ENCODE data around the gene NINL.

NINL gene

GRCh38 chr20:25460566-25461280 is 124.6 kb downstream of the NINL start:
- DNase-seq: no peak

- DNase-seq: no peak
These were observed 125.3 kb downstream of the NINL start for GRCh38 chr20:25459916-25460535.

- no peak for DNase-seq
These were observed 126.1 kb downstream of the NINL start for GRCh38 chr20:25459111-25459830.

GRCh38 chr20:25457886-25458680 is 127.2 kb downstream of the NINL start:
- DNase-seq: no peak

DNA sequence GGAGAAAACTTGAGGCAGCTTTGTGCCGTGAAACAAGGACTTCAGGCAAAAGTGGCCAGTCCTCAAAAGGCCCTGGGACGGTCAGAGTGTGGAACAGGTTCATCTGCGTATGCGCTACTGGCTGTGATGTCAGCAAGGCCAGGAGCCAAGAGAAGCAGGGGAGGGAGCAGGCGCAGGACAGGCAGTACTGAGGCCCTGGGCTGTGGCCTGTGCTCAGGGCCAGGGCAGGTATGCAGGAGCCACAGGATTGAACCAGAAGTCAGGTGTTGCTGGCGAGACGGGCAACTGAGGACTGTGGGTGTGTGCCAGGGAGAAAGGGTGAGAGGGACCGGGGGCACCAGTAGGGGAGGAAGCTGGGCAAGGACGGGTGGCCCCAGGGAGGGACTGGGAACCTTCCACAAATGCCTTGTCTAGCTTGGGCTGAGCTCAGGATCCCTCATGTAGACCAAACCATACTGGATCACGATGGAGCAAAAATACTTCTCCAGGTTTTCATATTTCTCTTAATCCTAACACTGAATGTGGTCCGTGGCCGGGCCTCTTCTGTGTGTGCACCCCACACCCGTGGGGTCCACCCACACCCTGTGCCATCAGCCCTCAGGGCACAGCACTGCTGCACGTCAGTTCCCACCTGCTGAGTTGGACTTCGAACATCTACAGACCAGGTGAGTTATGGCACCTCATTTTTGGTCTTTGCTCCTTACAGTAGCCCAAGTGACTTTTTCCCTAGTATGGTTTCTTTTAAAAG is 131.0 kb downstream of the NINL start:
- no peak for DNase-seq

DNA sequence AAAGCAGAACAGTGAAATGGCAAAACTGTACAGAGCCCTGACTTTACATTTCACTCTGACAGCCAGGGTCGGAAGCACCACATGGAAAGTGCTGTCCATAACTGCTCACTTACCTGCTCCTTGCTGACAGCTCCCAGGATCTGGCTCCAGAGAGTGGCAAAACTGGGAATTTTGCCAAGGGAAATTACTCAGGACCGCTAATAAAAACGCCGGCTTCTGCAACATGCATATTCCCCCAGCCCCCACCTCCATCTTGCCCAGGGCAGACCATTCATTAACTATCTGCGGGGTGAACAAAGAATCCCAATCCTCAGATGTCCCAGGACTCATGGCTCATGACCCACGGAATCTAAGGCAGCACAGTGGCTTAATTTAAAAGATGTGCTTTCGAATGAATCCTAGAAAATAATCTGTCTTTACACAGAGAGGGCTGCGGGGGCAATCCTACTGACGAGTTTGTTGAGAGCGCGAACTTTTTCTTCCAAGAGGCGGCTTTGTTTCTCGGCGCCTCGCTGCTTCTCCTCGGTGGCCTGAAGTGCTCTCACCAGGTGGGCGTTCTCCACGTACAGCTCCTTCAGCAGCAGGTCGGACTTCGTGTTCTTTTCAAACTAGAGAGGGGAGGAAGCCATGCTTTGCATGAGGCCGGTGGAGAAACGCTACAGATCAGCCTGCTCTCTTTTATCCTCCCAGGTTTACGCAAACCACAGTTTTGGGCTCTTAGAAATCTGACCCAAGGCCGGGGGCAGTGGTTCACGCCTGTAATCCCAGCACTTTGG is 132.1 kb downstream of the NINL start:
- peak; percentile 20 to 56 for DNase-seq

- no peak for DNase-seq
These were observed 133.0 kb downstream of the NINL start for GRCh38 chr20:25452333-25452732.

DNA sequence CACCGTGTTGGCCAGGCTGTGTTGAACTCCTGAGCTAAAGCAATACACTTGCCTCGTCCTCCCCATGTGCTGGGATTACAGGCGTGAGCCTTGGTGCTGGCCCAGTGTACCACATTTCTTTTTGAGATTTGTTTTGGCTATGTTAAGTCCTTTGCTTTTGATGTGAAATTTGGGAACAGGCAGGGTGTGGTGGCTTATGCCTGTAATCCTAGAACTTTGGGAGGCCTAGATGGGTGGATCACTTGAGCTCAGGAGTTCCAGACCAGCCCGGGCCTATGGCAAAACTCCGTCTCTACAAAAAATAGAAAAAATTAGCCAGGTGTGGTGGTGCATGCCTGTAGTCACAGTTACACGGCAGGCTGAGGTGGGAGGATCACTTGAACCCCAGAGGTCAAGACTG is 137.7 kb downstream of the NINL start:
- DNase-seq: no peak

DNA sequence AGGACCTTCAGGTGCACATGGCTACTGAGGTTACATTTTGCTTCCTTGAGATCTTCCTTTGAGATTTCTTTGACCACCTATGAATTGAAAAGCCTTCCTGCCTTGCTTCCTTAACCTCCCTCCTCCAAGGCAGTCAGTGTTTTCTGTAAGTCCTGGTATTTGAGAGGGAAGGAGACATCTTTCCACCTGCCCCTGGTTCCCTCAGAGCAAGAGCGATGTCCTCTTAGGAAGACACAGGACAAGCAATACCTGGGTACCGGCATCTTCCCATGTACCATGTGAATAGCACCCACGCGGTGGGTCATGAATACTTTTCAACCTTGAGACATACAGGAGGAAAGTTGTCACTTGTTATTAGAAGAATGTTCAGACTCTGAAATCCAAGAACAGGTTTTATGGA is 140.8 kb downstream of the NINL start:
- DNase-seq: no peak

GRCh38 chr20:25439328-25439727 is 146.0 kb downstream of the NINL start:
- DNase-seq: no peak

DNA sequence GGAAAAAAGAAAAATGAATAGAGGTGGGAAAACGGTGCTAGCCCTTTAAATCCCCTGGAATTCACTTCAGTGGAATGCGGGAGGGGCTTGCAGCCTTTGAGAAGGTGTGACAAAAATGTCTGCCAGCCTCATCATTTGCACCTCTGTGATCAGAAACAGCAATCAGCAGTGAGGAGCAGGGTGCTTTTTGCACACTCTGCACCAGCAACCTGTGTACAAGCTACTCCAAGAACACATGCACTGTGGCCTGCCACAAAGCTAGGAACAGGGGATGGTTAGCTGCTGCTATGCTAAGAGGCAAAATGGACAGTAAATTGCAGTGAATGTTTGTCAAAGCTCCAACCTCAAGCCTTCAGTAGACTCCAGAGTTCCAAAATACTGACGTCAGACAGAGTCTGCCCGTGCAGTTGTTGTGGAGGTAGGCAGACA is 148.2 kb downstream of the NINL start:
- no peak for DNase-seq

DNA sequence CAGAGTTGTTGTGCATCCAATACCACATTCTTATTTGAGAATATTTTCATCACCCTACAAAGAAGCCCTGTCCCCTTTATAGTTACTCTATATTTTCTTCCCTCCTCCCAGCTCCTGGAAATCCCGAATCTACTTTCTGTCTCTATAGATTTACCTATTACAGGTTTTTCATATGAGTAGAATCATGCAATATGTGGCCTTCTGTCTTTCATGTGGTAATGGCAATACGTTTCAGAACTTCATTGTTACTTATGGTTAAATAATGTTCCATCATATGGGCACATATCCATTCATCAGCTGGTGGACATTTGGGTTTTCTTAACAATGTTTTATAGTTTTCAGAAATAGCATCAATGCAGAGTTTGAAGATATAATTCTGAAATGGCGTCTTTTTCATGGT is 160.8 kb downstream of the NINL start:
- no peak for DNase-seq

DNA sequence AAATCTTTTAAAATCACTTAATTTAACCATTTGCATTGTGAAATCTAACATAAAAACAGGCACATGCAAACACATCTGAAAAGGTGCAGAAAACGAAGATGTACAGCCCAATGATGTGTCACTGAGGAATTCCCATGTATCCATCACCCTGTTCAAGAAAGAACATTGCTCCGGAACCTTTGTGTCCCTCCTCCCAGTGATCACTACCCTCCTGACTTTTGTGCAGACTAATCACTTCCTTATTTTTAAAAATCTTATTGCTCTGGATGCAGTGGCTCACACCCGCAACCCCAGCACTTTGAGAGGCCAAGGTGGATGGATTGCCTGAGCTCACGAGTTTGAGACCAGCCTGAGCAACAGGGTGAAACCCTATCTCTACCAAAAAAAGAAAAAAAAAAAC is 163.3 kb downstream of the NINL start:
- DNase-seq: no peak

- DNase-seq: no peak
These were observed 164.2 kb downstream of the NINL start for GRCh38 chr20:25421102-25421501.

DNA sequence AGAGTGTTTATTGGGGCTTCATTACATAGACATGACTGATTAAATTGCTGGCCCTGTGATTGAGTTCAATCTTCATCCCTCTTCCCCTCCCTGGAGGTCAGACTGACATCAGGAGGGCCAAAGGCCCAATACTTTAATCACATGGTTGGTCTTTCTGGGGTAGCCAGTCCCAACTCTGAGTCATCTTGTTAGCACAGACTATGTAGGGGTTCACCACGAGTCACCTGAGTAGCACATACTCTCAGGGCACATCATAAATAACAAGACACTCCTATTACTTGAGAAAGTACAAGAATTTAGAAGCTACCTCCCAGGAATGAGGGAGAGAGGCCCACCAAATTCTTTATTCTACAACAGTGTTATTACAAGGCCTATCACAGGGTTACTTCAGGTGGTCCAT is 166.6 kb downstream of the NINL start:
- no peak for DNase-seq

DNA sequence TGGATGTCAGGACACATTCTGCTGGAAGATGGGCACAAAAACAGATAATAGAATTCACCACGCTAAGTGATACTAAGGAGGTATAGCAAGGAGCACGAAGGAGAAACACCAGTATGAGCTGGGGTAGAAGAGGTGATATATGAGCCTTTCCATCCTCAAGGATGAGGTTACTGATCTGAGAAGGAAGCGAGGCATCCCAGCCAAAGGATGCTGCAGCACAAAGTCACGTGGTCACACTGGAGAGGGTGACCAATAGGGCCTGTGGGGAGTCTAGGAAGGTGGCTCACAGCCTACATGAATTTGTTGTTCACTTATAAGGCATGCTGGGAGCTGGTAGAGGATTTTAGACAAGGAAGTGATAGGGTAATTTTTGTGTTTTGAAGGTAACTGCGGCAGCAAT is 176.4 kb downstream of the NINL start:
- DNase-seq: no peak

DNA sequence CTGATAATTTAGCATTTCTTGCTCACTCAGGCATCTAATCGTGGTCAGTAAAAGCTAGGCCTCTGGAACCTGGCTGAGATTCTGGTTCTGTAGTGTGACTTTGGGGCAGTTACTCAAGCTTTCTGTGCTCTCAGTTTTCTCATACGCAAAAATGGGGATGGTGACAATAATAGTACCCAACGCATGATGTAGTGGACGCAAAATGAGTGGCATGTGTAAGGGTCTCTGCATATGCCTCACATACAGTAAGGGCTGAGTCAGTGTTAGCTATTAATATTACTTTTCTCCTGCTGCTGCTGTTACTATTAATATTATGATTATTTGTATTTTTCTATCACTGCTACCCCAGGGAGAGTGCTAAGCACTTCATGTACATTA is 177.2 kb downstream of the NINL start:
- no peak for DNase-seq

DNA sequence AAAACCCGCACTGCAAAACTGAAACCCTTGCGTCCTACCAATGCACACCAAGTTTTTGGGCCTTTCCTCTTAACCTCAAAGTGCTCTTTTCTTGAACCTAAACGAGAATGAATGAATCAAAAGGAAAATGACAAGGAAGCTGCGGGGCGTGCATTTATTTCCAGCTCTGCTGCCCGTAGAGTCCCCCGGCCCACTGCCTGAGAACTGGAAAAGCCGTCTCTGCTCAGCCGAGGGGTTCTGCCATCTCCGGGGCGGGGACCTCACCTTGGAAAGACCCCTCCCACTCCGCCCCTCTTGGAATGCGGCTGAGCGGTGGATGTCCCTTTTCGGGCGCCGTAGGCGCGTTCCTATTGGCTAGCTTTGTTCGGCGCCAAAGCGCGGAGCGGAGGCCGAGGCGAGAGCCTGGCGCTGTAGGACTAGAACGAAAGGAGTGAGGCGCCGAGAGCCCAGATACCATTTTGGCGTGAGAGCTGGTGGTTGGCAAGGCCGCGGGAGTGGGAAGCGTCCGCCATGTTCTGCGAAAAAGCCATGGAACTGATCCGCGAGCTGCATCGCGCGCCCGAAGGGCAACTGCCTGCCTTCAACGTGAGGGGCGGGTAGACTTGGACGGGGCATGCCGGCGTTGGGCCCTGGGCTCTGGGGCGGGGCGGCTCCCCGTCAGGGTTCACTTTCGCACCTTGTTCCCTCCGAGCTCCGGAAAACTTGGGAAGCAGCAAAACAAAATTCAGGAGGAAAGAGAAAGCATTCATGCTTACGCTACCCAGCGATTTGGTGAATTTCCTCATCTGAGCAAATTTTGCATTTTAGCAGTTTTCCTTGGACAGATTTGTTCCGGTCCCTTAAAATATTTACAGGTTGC is 177.8 kb downstream of the NINL start, which contains the start of gene GINS1:
Gene GINS1 (plus strand): TSS at position 363 of the 859 bp plus-strand sequence. CDS start 148 bp downstream, at position 511.
- peak; percentile 89 to 97 for DNase-seq

Measured in NCI-H446 (cell line).